Upper lobe of left lung (tissue), 4 donors: ENCODE results near the gene GIMD1.

Source experiments
- POLR2A ChIP-seq, 4 donors: fragments of 450-650 bp; IDR thresholded peaks; one replicate each; pipeline ENCODE4 v1.5.1; 2016 to 2017; ENCODE audit warnings: antibody characterized with exemption in 4 of 4, mild to moderate bottlenecking in 2 of 4
- POLR2AphosphoS5 ChIP-seq, 2 donors: sonication (generic); formaldehyde crosslinking; IDR thresholded peaks; one replicate each; pipeline ENCODE4 v1.5.1; 2017; ENCODE audit warnings: antibody characterized with exemption in 2 of 2
- TF ChIP-seq, protein P1 (sequence below), 6 experiments: fragments of 450-650 bp in 4 of 6; fragments of 200-600 bp in 2 of 6; sonication (generic) in 2 of 6; IDR thresholded peaks; one replicate each; pipeline ENCODE4 v1.5.1; 2016 to 2019; ENCODE audit warnings: antibody characterized with exemption in 6 of 6

DNA sequence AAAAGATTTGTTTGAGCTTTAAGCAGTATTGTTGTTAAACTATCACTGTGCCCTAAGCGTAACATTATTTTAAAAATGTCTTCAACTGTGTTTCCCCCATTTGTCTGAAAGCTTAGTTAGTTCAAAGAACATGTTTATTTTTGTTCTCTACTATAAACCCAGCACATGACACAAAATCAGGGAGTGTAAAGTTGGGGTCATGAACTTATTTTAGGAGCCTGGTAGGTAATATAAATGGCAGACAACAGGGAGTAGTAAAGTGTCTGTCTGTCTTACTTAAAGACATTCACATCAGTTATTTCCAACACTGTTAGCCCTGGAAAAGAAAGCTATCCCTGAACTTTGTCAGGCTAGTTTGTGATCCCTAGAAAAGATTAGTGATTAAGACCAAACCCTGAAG is 48.3 kb downstream of the GIMD1 start:
- TF ChIP-seq, protein P1, sequence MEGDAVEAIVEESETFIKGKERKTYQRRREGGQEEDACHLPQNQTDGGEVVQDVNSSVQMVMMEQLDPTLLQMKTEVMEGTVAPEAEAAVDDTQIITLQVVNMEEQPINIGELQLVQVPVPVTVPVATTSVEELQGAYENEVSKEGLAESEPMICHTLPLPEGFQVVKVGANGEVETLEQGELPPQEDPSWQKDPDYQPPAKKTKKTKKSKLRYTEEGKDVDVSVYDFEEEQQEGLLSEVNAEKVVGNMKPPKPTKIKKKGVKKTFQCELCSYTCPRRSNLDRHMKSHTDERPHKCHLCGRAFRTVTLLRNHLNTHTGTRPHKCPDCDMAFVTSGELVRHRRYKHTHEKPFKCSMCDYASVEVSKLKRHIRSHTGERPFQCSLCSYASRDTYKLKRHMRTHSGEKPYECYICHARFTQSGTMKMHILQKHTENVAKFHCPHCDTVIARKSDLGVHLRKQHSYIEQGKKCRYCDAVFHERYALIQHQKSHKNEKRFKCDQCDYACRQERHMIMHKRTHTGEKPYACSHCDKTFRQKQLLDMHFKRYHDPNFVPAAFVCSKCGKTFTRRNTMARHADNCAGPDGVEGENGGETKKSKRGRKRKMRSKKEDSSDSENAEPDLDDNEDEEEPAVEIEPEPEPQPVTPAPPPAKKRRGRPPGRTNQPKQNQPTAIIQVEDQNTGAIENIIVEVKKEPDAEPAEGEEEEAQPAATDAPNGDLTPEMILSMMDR (IDR thresholded peaks at IDR 0.05), result no peak
- no peak for TF ChIP-seq POLR2AphosphoS5 (IDR thresholded peaks at IDR 0.05)
- TF ChIP-seq POLR2A (IDR thresholded peaks at IDR 0.05), result no peak
